H1 (cell line): Measurements from ENCODE around the gene IGSF11. TPM values are rescaled to one million over a fixed set of nuclear protein-coding genes. Genes with fewer than 3 reads are reported as not detected.

Experiments
- EGR1 ChIP-seq: IDR thresholded peaks from 2 replicates; pipeline ENCODE4 v1.6.1; 2011; ENCODE audit warnings: low read depth, low read length, borderline replicate concordance
- NANOG ChIP-seq: IDR thresholded peaks from 2 replicates; pipeline ENCODE4 v1.6.1; 2011; ENCODE audit warnings: low read length, low read depth, mild to moderate bottlenecking, inconsistent platforms; ENCODE audit not compliant: insufficient read depth, poor library complexity, severe bottlenecking
- SIX5 ChIP-seq: IDR thresholded peaks from 2 replicates; pipeline ENCODE4 v1.6.1; 2011; ENCODE audit warnings: mild to moderate bottlenecking, low read depth, low read length
- YY1 ChIP-seq: IDR thresholded peaks from 2 replicates; pipeline ENCODE4 v1.6.1; 2011; ENCODE audit warnings: low read depth, mild to moderate bottlenecking, low read length
- polyA plus RNA-seq, 7 experiments: library from polyadenylated mRNA; depleted of rRNA in 3 of 7; stranded (reverse) in 5 of 7; unstranded in 2 of 7; fragments of >200 nt in 5 of 7; fragments of 200-250 nt in 2 of 7; gene quantifications; 1 replicate in 5 of 7; 2 replicates in 1 of 7; 4 replicates in 1 of 7; pipeline versions ENCODE4 v1.2.1 to v1.2.3, GENCODE V29; 2011 to 2013; ENCODE audit warnings: missing spikeins in 2 of 7, mixed read lengths in 2 of 7
- total RNA-seq: library from RNA; stranded (reverse); fragmentation: NEBNext Ultra II Directional; extraction: Animal tissue kit (Norgen Biotek cat#: 25700); gene quantifications from 2 replicates; pipeline ENCODE4 v1.2.1, GENCODE V29; 2021

The IGSF11 gene
- total and polyA plus RNA-seq, 2 of the 8 experiments (the other 6 are each of a cell fraction or from before 2014, with no cell fraction given) = 1.1 to 4.1 TPM

- TF ChIP-seq NANOG (no peak), EGR1 (no peak), YY1 (no peak), SIX5 (no peak)
Measured at GRCh38 chr3:118949113-118949760, 85.4 kb downstream of the IGSF11 start (continued).
